Right hindlimb (tissue), 1 donor: ENCODE results near the gene KCNF1.

Source experiments
- DNase-seq: peaks from one replicate; pipeline ENCODE4 v3.0.0-alpha.2; 2018

KCNF1 gene

DNA sequence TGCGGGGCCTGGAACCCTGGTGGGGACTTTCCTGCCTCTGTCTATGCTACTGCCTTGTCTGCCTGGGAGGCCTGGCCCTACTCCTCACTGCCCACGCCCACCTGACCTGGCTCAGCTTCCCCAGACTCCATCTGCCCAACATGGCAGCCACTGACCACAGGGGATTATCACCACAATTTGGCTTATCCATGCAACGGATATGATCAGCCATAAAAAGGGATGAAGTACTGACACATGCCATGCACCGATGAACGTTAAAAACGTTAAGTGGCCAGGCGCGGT lies 5.9 kb upstream of the KCNF1 start:
- DNase-seq, result no peak

DNA sequence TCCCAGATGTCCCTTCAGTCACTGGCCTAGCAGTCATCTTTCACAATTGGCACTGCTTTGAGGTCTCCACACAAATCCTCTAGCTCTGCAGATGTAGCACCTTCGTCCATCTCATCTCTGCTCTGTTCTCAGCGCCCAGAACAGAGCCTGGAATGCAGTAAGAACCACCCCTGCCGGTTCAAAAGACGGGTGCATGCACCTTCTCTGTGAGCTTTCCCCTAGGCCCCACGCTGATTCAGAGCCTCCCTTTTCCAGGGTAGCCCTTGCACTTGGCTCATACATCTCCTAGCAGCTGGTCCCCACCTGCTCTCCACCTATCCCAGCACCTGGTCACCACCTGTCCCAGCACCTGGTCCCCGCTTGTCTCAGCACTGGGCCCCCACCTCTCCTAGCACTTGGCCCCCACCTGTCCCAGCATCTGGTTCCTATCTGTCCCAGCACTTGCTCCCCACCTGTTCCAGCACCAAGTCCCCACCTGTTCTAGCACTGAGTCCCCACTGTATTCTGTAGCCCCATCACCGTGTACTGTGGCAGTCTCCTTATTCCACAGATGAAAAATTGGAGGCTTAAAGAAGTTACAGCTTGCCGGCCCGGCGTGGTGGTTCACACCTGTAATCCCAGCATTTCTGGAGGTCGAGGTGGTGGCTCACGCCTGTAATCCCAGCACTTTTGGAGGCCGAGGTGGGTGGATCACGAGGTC lies 4.7 kb upstream of the KCNF1 start:
- DNase-seq, result no peak

DNA sequence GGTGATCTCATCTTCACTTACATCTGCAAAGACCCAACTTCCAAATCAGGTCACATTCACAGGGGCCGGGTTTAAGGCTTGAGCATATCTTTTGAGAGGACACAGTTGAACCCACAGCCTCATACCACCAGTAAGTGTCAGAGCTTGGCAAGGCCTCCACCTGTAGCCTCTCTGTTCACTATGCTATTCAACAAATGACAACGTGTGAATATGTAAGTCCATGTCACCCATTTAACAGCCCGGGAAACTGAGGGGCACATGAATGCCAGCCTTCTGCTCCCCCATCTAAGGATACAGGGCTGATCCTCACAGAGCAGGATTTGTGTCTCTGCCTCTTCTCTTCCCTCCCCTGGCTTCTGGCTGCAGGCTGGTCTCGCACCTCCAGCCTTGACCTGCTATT lies 3.5 kb upstream of the KCNF1 start:
- DNase-seq, result no peak

DNA sequence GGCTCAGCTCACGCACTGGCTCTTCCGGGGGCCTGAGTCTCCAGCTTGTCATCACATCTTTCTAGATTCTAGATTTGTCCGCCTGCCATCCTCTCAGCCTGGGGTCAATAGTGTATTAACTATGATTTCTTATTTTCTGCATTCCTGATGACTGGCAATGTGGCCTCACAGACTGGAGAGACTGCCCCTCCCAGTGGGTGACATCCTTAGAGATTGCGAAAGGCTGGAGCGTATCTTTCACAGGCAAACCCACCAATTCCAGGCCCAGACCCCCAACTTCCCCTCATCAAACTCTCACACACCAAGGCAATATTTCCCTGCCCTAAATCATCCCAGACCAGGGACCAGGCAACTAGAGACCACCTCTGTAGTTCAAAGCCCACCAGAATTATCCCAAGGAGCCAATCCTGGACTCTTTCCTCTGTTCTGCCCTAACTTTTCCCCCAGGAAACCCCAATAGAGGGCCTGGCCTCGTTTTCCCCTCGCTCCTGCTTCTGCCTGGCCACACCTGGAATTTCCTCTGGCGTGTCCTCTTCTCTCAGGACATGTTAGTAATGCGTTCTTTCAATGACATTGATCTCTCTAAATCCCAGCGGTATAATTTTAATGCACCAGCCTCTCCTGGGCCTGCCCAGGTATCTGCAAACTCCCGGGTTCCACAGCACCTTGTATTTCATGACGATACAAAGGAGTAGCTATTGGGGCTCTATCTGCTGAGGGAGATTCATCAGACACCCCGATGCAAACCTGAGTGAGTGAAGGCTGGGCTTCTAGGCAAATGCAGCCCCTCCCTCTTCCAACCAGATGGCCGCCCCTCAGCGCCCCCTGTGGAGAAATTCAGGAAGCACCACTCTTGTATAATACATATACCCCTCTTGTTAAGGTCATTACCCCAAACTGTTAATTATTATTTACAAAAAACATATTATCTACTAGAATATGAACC lies 2.4 kb upstream of the KCNF1 start:
- no peak for DNase-seq

GRCh38 chr2:10909996-10910341 lies 1.8 kb upstream of the KCNF1 start:
- DNase-seq, result no peak

DNA sequence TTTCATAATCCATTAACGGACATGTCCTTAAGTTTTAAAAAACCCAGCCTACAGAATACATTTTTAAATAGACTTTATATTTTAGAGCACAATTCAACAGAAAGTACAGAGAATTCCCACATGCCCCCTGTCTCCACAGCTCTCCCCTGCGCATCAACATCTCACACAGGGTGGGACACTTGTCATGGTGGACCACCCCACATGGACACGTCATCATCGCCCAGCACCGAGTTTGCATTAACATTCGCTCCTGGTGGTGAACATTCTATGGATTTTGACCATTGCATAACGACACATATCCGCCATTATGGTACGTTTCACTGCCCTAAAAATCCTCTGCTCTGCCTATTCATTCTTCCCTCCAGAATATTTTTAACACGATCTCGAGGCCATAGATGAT lies 1.1 kb upstream of the KCNF1 start:
- no peak for DNase-seq

GRCh38 chr2:10912076-10912731 lies 470 bp downstream of the KCNF1 start:
- no peak for DNase-seq

DNA sequence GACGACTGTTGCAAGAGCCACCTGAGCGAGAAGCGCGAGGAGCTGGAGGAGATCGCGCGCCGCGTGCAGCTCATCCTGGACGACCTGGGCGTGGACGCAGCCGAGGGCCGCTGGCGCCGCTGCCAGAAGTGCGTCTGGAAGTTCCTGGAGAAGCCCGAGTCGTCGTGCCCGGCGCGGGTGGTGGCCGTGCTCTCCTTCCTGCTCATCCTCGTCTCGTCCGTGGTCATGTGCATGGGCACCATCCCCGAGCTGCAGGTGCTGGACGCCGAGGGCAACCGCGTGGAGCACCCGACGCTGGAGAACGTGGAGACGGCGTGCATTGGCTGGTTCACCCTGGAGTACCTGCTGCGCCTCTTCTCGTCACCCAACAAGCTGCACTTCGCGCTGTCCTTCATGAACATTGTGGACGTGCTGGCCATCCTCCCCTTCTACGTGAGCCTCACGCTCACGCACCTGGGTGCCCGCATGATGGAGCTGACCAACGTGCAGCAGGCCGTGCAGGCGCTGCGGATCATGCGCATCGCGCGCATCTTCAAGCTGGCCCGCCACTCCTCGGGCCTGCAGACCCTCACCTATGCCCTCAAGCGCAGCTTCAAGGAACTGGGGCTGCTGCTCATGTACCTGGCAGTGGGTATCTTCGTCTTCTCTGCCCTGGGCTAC lies 1.2 kb downstream of the KCNF1 start:
- DNase-seq, result no peak

DNA sequence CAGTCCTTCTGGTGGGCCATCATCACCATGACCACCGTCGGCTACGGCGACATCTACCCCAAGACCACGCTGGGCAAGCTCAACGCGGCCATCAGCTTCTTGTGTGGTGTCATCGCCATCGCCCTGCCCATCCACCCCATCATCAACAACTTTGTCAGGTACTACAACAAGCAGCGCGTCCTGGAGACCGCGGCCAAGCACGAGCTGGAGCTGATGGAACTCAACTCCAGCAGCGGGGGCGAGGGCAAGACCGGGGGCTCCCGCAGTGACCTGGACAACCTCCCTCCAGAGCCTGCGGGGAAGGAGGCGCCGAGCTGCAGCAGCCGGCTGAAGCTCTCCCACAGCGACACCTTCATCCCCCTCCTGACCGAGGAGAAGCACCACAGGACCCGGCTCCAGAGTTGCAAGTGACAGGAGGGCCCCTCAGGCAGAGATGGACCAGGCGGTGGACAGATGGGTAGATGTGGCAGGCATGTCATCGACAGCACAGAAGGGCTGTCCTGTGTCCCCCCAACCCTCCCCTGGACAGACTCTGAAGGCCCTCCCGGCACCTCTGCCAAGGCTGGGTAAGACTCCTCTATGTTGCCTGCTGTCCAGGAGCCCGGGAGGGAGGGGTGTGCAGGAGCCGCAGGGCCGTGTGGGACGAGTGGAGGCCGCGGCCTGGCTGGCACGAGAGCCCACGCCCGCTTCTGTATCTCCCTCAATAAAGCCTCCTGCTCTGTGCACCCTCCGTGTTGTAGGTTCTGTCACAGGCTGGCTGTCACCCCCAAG lies 2.0 kb downstream of the KCNF1 start:
- DNase-seq, result no peak

- no peak for DNase-seq
Measured at GRCh38 chr2:10914272-10914693, 2.5 kb downstream of the KCNF1 start.

DNA sequence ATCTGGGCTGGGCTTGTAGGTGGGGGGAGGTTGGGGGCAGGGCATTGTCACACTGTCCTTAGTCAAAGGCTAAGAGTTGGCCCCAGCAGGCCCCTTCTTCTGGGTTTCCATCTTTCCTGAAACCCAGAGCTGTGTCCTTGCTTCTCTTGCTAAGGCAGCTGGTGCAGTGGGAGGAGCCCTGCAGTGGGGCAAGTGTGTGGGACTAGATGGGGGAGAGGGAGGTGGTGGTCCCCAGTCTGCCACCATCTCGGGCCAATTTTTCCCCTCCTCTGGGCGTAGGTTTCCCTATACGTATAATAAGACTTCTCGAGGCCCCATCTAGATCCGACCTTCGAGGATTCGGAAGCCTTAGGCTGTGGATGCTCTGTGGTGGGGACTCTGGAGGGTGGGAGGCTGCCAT lies 3.5 kb downstream of the KCNF1 start:
- no peak for DNase-seq

- no peak for DNase-seq
Measured at GRCh38 chr2:10915731-10916276, 4.1 kb downstream of the KCNF1 start.

- DNase-seq, result no peak
Measured at GRCh38 chr2:10916953-10917352, 5.2 kb downstream of the KCNF1 start.

- no peak for DNase-seq
Measured at GRCh38 chr2:10917927-10918326, 6.2 kb downstream of the KCNF1 start.

- no peak for DNase-seq
Measured at GRCh38 chr2:10918661-10919409, 7.1 kb downstream of the KCNF1 start.

GRCh38 chr2:10919410-10919770 lies 7.7 kb downstream of the KCNF1 start:
- no peak for DNase-seq

GRCh38 chr2:10919771-10920621 lies 8.3 kb downstream of the KCNF1 start:
- DNase-seq, result no peak

- no peak for DNase-seq
Measured at GRCh38 chr2:10920764-10921388, 9.1 kb downstream of the KCNF1 start.

GRCh38 chr2:10921525-10921924 lies 9.8 kb downstream of the KCNF1 start:
- no peak for DNase-seq

DNA sequence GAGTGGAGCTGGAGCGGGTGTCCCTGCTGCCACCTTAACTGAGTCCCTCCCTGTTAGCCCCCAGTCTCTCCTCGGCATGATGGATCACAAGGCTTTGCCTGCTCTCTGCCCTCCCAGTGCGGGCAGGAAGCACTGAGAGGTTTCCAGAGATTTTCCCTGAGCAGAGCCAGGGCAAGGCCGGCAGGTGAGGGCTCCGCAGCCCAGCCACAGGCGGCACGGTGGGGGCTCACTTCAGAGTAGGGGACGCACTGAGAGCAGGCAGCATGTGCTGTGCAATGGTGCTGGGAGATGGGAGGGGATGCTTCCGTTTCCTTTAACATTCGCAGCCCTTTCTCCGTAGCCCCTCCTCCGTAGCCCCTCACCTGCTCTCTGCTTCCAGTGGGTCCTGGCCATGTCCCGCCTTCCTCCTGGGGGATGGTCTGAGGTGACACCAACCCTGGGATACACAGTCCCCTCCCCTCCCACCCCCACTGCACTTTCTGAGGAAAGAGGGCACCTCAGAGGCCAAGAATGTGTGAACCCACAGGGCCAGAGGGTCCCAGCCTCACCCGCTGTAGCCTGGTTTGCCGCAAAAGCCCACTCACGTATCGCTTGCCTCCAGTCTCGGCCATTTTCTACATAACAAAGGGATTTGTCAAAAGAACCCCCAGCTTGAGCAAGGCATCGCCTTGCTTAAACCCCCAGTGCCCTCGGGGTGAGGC lies 10.7 kb downstream of the KCNF1 start:
- DNase-seq, result no peak
